ENCODE data around the gene GPR84. TPM values are rescaled to one million over a fixed set of nuclear protein-coding genes. Genes with fewer than 3 reads are reported as not detected.

GPR84 gene
- total RNA-seq (not detected), polyA plus RNA-seq (ENCODE audit: insufficient read depth in 1 of 8, insufficient read length in 8 of 8, low replicate concordance in 1 of 8) (under 1 TPM; 0.15 to 0.27 (median 0.22) TPM)
- long read RNA-seq, donor 1: 0 reads
- long read RNA-seq, donor 2: 0 reads
- long read RNA-seq, donor 3: 0 reads
- long read RNA-seq, donor 4, partial matches to known transcripts: 0 of 2 reads
- long read RNA-seq, donor 4, other reads (novel, unspliced or antisense): 0 of 2 reads
- long read RNA-seq, donor 5: 0 reads
- long read RNA-seq, donor 6: 0 reads
- long read RNA-seq, donor 7: 0 reads
- long read RNA-seq, donor 8: 0 reads
- long read RNA-seq, donor 9: 0 reads
- long read RNA-seq, donor 10: 0 reads
- long read RNA-seq, donor 11, partial matches to known transcripts: 0 of 1 reads
- long read RNA-seq, donor 11, other reads (novel, unspliced or antisense): 0 of 1 reads

GRCh38 chr12:54364413-54364812 is at the start of gene GPR84:
TSS of gene GPR84 (minus strand) at chr12:54364486. CDS start at chr12:54363851, 635 bp downstream.
- Histone ChIP-seq H3K4me1 (ENCODE audit: control insufficient read depth, insufficient read depth, low read length) (peaks cover 29% of the 10 kb centered on the region), H3K27me3 (ENCODE audit: control insufficient read depth, insufficient read depth, low read length) (no peaks in the 10 kb centered on the region), H3K27ac (ENCODE audit: low read length) (no peak within 1 kb of the TSS), H3K9me3 (replicated peaks; ENCODE audit: control insufficient read depth, low read depth, low read length) (no peaks in the 10 kb centered on the region), H3K4me3 (ENCODE audit: low read length) (no peak within 1 kb of the TSS), H3K36me3 (ENCODE audit: control insufficient read depth, insufficient read depth, low read length) (no peaks in the 10 kb centered on the region)
- 72% methylated on average over 4 of the region's 4 CpGs for WGBS (ENCODE audit: insufficient coverage)
- no peak for DNase-seq

GRCh38 chr12:54413284-54414190 is 49.3 kb upstream of the GPR84 start:
- peak; percentile 56 for DNase-seq
- H3K27me3 ChIP-seq (ENCODE audit: control insufficient read depth, insufficient read depth, low read length): no peaks in the 10 kb centered on the region
- H3K4me3 ChIP-seq (ENCODE audit: low read length): no peak overlapping the region
- H3K9me3 ChIP-seq (replicated peaks; ENCODE audit: control insufficient read depth, low read depth, low read length): no peaks in the 10 kb centered on the region
- WGBS (ENCODE audit: insufficient coverage): 71% methylated on average over 5 of the region's 9 CpGs
- peaks cover 15% of the 10 kb centered on the region for H3K36me3 ChIP-seq (ENCODE audit: control insufficient read depth, insufficient read depth, low read length)
- H3K4me1 ChIP-seq (ENCODE audit: control insufficient read depth, insufficient read depth, low read length): peaks cover 67% of the 10 kb centered on the region
- H3K27ac ChIP-seq (ENCODE audit: low read length): peak overlapping the region; percentile 93

- WGBS (ENCODE audit: insufficient coverage): 89% methylated on average over 2 of the region's 3 CpGs
- Histone ChIP-seq H3K9me3 (replicated peaks; ENCODE audit: control insufficient read depth, low read depth, low read length) (no peaks in the 10 kb centered on the region), H3K27me3 (ENCODE audit: control insufficient read depth, insufficient read depth, low read length) (no peaks in the 10 kb centered on the region), H3K27ac (ENCODE audit: low read length) (peak overlapping the region; percentile 93), H3K4me3 (ENCODE audit: low read length) (no peak overlapping the region), H3K4me1 (ENCODE audit: control insufficient read depth, insufficient read depth, low read length) (peaks cover 65% of the 10 kb centered on the region), H3K36me3 (ENCODE audit: control insufficient read depth, insufficient read depth, low read length) (peaks cover 20% of the 10 kb centered on the region)
- DNase-seq: peak; percentile 10
These were observed 48.5 kb upstream of the GPR84 start for GRCh38 chr12:54412786-54413185.

- 40% methylated on average over 1 of the region's 4 CpGs for WGBS (ENCODE audit: insufficient coverage)
- peaks cover 24% of the 10 kb centered on the region for H3K36me3 ChIP-seq (ENCODE audit: control insufficient read depth, insufficient read depth, low read length)
- peak; percentile 37 for DNase-seq
- no peak overlapping the region for H3K4me3 ChIP-seq (ENCODE audit: low read length)
- H3K9me3 ChIP-seq (replicated peaks; ENCODE audit: control insufficient read depth, low read depth, low read length): no peaks in the 10 kb centered on the region
- peaks cover 61% of the 10 kb centered on the region for H3K4me1 ChIP-seq (ENCODE audit: control insufficient read depth, insufficient read depth, low read length)
- H3K27ac ChIP-seq (ENCODE audit: low read length): peak overlapping the region; percentile 93
- no peaks in the 10 kb centered on the region for H3K27me3 ChIP-seq (ENCODE audit: control insufficient read depth, insufficient read depth, low read length)
These were observed 48.1 kb upstream of the GPR84 start for GRCh38 chr12:54412348-54412747.

- Histone ChIP-seq H3K4me3 (ENCODE audit: low read length) (no peak overlapping the region), H3K4me1 (ENCODE audit: control insufficient read depth, insufficient read depth, low read length) (peaks cover 54% of the 10 kb centered on the region), H3K27me3 (ENCODE audit: control insufficient read depth, insufficient read depth, low read length) (no peaks in the 10 kb centered on the region), H3K27ac (ENCODE audit: low read length) (peak overlapping the region; percentile 93), H3K9me3 (replicated peaks; ENCODE audit: control insufficient read depth, low read depth, low read length) (no peaks in the 10 kb centered on the region), H3K36me3 (ENCODE audit: control insufficient read depth, insufficient read depth, low read length) (peaks cover 28% of the 10 kb centered on the region)
- DNase-seq: peak; percentile 71
- WGBS (ENCODE audit: insufficient coverage): 74% methylated on average over 2 of the region's 10 CpGs
These were observed 47.3 kb upstream of the GPR84 start for GRCh38 chr12:54411391-54412241.

DNA sequence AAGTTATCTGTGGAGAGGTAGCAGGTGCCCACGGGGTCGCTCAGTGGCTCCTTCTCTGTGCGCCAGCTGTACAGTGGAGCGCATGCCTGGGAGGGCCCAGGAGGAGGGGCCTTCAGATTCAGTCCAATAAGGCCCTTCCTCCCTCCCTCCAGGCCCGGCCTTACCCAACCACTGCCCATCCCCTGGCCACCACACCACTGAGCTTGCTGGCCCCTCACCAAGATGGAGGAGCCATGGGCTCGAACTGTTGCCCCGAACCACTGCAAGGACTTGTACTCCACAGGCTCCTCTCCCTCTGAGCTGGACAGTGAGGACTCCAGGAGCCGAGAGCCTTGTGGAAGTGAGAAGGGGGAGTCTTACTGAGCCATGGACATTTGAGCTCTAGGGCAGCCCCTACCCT is 45.0 kb upstream of the GPR84 start:
- Histone ChIP-seq H3K27ac (ENCODE audit: low read length) (no peak overlapping the region), H3K36me3 (ENCODE audit: control insufficient read depth, insufficient read depth, low read length) (peaks cover 52% of the 10 kb centered on the region), H3K27me3 (ENCODE audit: control insufficient read depth, insufficient read depth, low read length) (no peaks in the 10 kb centered on the region), H3K9me3 (replicated peaks; ENCODE audit: control insufficient read depth, low read depth, low read length) (no peaks in the 10 kb centered on the region), H3K4me3 (ENCODE audit: low read length) (no peak overlapping the region), H3K4me1 (ENCODE audit: control insufficient read depth, insufficient read depth, low read length) (peaks cover 36% of the 10 kb centered on the region)
- DNase-seq: no peak
- WGBS (ENCODE audit: insufficient coverage): 86% methylated on average over 4 of the region's 8 CpGs

- Histone ChIP-seq H3K9me3 (replicated peaks; ENCODE audit: control insufficient read depth, low read depth, low read length) (no peaks in the 10 kb centered on the region), H3K4me1 (ENCODE audit: control insufficient read depth, insufficient read depth, low read length) (peaks cover 17% of the 10 kb centered on the region), H3K36me3 (ENCODE audit: control insufficient read depth, insufficient read depth, low read length) (peaks cover 70% of the 10 kb centered on the region), H3K27me3 (ENCODE audit: control insufficient read depth, insufficient read depth, low read length) (no peaks in the 10 kb centered on the region), H3K27ac (ENCODE audit: low read length) (no peak overlapping the region), H3K4me3 (ENCODE audit: low read length) (no peak overlapping the region)
- DNase-seq: no peak
- 51% methylated on average over 4 of the region's 5 CpGs for WGBS (ENCODE audit: insufficient coverage)
These were observed 43.1 kb upstream of the GPR84 start for GRCh38 chr12:54407183-54407905.

DNA sequence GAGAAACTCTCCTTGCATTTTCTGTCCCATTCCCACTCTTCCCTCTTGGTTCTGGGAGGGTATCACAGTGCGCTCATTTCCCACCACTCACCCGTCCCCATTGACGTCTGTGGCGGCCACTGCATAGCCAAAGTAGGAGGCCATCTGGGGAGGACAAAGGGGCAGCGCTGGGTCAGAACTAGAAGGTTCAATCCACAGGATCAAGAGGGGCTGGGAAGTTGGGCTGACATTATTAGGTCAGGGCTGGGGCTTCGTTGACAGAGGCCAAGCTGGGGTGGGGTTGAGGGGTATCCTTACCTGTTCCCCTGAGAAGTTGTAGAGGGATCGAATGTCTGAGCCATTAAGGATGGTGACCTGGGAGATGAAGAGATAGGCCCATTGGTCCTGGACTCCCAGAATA is 41.3 kb upstream of the GPR84 start:
- Histone ChIP-seq H3K36me3 (ENCODE audit: control insufficient read depth, insufficient read depth, low read length) (peaks cover 83% of the 10 kb centered on the region), H3K4me1 (ENCODE audit: control insufficient read depth, insufficient read depth, low read length) (no peaks in the 10 kb centered on the region), H3K9me3 (replicated peaks; ENCODE audit: control insufficient read depth, low read depth, low read length) (no peaks in the 10 kb centered on the region), H3K27ac (ENCODE audit: low read length) (no peak overlapping the region), H3K27me3 (ENCODE audit: control insufficient read depth, insufficient read depth, low read length) (no peaks in the 10 kb centered on the region), H3K4me3 (ENCODE audit: low read length) (no peak overlapping the region)
- WGBS (ENCODE audit: insufficient coverage): 89% methylated on average over 3 of the region's 7 CpGs
- DNase-seq: no peak

GRCh38 chr12:54405106-54405505 is 40.8 kb upstream of the GPR84 start:
- DNase-seq: no peak
- Histone ChIP-seq H3K27me3 (ENCODE audit: control insufficient read depth, insufficient read depth, low read length) (no peaks in the 10 kb centered on the region), H3K4me3 (ENCODE audit: low read length) (no peak overlapping the region), H3K36me3 (ENCODE audit: control insufficient read depth, insufficient read depth, low read length) (peaks cover 87% of the 10 kb centered on the region), H3K9me3 (replicated peaks; ENCODE audit: control insufficient read depth, low read depth, low read length) (no peaks in the 10 kb centered on the region), H3K27ac (ENCODE audit: low read length) (no peak overlapping the region), H3K4me1 (ENCODE audit: control insufficient read depth, insufficient read depth, low read length) (no peaks in the 10 kb centered on the region)
- 89% methylated on average over 7 of the region's 10 CpGs for WGBS (ENCODE audit: insufficient coverage)

All from muscle of leg (tissue), 16 donors.